GM18505 (cell line): ENCODE measurements around the gene GPR55.

Experiments
- ATAC-seq: cut with Tn5 transposase; IDR thresholded peaks from one replicate; pipeline ENCODE4 v1.9.1; 2021; ENCODE audit not compliant: unreplicated experiment
- POLR2A ChIP-seq: IDR thresholded peaks from 4 replicates; pipeline ENCODE4 v1.6.1; 2011; ENCODE audit warnings: borderline replicate concordance; ENCODE audit not compliant: insufficient read depth, insufficient read length; ENCODE audit errors: extremely low read depth

Gene GPR55

DNA sequence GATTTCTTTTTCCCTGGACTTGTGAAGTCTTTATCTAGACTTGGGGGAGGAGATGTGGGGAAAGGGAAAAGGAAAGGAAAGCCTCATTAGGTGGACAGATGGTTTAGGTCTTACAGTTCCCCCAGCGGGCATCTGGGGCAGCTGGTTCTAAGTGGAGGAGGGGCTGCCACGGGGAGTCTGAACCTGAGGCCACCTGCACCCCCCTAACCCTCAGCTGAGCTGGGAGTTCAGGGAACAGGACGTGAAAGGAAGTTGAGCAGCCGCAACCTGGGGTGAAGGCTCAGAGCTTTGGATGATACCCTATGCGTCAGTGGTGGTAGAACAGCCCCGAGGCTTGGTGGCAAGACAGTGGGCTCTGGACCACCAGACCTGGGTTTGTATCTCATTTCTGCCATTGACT is 33.5 kb downstream of the GPR55 start:
- no peak for ATAC-seq
- no peak for TF ChIP-seq POLR2A

- TF ChIP-seq POLR2A, result no peak
- no peak for ATAC-seq
Measured at GRCh38 chr2:230891064-230891463, 34.0 kb downstream of the GPR55 start.

GRCh38 chr2:230890646-230891045 is 34.4 kb downstream of the GPR55 start:
- TF ChIP-seq POLR2A, result no peak
- no peak for ATAC-seq

DNA sequence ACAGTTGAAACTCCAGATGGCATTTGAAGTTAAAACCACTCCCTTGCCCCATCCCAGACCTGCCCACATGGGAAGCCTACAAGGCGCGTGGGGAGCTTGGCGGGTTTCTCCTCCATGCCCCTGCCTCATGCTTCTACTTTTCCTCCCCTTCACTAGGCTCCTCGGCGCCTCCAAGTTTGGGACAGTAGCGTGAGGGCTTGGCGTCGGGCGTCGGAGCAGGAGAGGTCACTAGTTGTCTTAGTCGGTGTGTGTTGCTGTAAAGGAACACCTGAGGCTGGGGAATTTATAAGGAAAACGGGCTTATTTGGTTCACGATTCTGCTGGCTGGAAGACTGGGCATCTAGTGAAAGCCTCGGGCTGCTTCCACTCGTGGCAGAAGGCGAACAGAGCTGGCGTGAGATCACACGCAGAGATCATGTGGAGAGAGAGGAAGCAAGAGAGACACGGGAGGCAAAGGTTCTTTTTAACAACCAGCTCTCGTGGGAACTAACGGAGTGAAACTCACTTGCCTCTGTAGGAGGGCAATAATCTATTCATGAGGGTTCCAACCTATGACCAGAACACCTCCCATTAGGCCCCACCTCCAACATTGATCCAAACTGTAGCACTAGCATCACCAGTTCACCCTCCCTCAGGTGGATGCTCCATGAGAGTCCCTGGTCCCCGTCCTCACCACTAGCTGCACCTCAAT is 35.0 kb downstream of the GPR55 start:
- ATAC-seq, result no peak
- TF ChIP-seq POLR2A, result no peak

- TF ChIP-seq POLR2A, result no peak
- ATAC-seq, result no peak
Measured at GRCh38 chr2:230888824-230889400, 36.1 kb downstream of the GPR55 start.

DNA sequence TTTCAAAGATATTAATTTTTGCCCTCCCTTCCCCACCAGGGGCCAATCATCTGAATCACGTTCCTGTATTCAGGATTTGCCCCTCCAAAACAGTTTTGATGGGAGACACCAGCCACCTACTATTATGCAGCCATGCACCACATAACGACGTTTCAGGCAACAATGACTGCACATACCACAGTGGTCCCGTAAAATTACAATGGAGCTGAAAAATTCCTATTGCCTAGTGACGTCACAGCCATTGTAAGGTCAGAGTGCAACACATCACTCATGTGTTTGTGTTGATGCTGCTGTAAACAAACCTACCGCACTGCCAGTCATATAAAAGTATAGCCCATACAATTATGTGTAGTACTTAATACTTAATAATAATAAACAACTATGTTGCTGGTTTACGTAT is 37.7 kb downstream of the GPR55 start:
- no peak for TF ChIP-seq POLR2A
- ATAC-seq, result no peak

- no peak for TF ChIP-seq POLR2A
- ATAC-seq, result no peak
Measured at GRCh38 chr2:230886671-230887071, 38.4 kb downstream of the GPR55 start.

DNA sequence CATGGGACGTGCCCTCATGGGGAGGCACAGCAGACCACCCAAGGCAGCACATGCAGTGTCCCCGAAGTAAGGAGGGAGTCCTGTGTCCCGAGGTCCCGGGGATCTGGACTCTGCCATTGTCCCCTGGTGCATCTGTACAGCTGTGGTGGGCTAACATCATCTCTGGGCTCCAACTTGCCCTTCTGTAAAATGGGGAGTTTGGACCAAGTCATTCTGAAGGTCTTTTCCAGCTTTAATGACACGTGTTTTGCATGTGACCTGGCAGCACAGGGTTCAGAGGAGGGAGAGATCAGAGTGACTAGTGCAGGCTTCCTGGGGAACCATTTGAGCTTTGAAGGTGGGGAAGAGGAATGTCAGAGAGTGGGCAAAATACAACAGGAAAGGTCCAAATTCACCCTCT is 38.8 kb downstream of the GPR55 start:
- ATAC-seq, result no peak
- TF ChIP-seq POLR2A, result no peak

DNA sequence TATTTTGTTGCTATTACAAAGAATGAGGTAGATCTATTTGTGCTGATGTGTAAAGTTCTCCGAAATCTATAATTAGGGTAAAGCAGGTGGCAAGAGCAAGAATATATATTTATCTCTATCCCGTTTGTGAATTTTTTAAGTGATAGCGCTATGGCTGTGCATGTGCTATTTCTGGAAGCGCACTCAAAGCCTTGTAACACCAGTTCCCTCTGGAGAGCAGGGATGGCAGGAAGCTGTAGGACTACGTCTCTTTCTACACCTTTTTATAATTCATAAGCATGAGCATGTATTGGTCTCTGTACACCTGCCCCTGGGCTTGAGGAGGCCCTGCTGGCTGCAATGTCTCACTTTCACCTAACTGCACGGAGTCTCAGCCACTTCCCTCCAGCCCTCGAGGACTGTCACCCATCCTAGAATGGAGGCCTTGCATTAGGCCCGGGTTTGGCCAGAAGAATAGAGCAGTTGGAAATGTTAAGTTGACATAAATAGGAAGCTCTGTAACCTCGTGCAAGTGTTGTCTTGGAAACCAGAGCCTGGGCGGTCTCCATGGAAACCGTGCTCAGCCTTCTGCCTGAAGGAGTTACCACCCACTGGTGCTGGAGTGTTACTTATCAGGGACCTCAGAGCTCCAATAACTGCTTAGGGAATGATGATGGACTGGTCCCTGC is 39.4 kb downstream of the GPR55 start:
- peak; percentile 46 for ATAC-seq
- TF ChIP-seq POLR2A, result no peak

DNA sequence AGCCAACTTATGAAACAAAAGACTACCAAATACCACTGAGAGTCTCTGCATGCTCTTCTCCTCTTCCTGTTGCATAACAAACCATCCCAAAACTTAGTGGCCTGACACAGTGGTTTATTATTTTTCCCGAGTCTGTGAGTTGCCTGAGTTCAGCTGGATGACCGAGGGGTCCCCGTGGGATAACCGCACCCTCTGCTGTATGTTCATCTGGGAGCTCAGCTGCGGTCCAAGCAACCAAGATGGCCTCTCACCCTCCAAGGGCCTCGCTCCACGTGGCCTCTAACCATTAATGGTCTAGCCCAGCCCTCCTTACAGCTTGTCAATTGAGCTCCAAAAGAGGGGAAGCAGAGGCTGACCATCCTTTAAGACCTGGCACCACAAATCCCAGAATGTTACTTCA is 43.2 kb downstream of the GPR55 start:
- no peak for ATAC-seq

GRCh38 chr2:230879891-230880290 is 45.2 kb downstream of the GPR55 start:
- ATAC-seq, result no peak
- no peak for TF ChIP-seq POLR2A

More for the DNA sequence above, 43.2 kb downstream of the GPR55 start:
- TF ChIP-seq POLR2A, result no peak

DNA sequence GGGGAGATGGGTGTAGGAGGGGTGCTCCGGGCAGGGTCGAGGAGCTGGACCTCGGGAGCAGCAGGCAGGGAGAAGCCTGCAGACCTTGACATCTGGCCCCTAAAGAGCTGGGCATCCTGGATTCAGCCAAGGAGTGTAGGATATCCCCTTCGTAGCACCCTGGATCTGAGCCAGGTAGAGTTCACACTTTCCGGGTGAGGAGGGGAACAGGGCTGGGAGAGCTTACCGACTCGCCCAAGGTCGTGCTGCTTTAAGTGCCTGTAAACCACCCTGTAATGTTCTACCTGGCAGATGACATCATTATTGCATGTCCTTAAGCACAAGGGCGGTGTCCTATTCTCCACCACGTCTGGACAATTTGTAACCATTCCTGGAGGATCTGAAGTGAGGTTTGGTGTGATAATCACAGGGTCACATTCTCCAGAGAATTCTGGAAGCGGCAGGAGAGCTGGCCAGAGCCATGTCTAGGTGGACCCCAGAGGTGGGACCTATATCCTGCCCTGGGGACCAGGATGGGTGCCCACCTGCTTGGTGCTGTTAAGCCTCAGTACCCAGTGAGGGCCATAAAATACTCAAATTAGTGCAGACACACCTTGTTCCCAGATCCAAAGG is 45.7 kb downstream of the GPR55 start:
- TF ChIP-seq POLR2A, result no peak
- no peak for ATAC-seq

GRCh38 chr2:230878599-230879188 is 46.3 kb downstream of the GPR55 start:
- TF ChIP-seq POLR2A, result no peak
- ATAC-seq, result no peak
